HG02973 (cell line): ENCODE data around the gene CADPS.

Source experiments
- ATAC-seq: cut with Tn5 transposase; IDR thresholded peaks from one replicate; pipeline ENCODE4 v1.9.1; 2021; ENCODE audit warnings: moderate library complexity; ENCODE audit not compliant: unreplicated experiment

Gene CADPS

DNA sequence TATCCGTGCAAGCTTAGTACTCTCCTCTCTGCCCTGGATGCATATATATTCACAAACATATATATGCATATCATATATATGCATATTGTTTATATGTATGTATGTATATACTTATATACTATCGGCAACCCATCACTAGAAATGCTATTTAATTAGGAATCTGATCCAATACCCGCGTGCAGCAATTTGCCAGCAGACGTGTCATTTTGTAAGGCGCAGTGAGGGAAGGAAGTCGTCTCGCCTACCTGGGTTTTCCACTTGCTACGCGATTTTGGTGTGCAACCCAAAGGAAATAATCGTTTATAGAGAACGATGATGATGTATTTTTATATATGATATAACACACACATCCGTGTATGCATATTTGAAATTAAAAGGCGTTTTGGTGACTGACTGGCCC is 496.3 kb downstream of the CADPS start:
- no peak for ATAC-seq

DNA sequence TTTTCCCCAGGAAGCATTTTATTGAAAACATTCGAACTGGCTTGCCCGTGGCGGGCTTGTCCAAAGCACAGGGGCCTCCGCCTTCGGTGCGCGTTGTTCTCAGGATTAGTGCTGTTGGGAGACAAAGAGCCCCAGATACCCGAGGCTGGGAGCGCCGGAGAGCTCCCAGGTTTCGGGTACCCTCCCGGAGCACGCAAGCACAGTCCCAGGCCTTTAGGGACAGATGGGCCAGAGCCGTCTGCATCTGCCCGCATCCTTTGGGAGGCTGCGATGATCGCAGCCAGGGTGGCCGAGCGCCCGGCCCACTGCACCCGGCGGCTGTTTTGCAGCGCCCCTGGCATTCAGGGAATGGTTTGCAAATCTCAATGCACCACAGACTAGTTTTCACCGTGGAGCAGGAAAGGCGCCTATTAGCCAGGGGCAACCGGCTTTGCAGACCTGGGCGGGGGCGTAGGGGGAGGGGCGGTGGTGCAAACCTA is 496.9 kb downstream of the CADPS start:
- no peak for ATAC-seq

DNA sequence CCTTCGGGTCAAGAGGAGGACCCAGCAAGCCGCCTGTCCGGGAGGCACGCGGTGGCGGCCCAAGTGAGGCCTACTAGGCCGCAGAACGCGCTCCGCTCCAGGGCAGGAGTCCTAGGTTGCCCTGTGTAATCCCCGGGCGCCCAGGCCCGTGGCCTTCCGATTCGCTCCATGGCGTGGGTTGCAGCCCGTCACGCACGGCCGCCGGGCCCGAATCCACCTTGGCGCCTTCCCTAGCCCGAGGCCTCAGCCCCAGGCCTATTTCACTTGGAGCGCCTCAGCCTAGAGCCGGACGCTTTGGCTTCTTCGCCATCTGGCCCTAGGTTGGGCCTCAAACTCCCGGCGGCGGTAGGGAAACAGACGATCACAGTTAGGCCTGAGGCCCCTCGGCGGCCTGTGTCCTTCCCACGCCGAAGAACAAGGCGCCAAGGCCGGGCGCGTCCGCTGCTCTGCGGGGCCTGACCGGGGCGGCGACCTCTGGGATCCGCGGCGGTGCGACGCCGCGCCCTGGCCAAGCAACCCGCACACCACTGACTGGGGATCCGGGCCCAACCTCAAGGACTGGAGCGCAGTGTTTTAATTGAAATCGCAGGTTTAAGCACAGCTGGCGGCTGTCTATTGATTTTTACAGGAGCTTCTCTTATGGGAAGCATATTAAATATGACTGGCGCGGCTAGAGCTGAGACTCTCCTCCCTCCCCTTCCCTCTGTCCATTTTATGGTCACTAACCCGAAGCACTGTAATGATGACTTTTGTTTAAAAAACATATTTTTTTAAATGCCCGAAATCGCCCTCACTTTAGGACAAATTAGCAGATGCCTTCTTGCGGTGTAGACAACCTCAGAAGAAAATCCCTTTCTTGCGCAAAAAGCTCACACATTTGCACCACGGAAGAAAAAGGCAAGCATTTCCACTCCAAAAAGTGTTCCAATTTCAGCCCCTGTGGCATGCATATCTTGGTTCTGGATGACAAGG is 498.0 kb downstream of the CADPS start:
- no peak for ATAC-seq

DNA sequence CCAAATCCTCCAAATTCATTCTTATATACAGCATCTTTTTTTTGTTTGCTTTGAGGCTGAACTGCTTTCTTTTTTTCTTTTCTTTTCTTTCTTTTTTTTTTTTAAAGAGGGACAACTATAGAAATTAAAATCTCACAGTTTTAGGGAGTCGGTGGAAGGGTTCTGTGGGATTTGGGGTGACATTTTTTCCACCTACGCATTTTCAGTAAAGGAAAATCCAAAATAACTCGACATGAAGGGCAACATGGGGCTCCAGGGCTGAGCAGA is 498.8 kb downstream of the CADPS start:
- ATAC-seq: no peak

DNA sequence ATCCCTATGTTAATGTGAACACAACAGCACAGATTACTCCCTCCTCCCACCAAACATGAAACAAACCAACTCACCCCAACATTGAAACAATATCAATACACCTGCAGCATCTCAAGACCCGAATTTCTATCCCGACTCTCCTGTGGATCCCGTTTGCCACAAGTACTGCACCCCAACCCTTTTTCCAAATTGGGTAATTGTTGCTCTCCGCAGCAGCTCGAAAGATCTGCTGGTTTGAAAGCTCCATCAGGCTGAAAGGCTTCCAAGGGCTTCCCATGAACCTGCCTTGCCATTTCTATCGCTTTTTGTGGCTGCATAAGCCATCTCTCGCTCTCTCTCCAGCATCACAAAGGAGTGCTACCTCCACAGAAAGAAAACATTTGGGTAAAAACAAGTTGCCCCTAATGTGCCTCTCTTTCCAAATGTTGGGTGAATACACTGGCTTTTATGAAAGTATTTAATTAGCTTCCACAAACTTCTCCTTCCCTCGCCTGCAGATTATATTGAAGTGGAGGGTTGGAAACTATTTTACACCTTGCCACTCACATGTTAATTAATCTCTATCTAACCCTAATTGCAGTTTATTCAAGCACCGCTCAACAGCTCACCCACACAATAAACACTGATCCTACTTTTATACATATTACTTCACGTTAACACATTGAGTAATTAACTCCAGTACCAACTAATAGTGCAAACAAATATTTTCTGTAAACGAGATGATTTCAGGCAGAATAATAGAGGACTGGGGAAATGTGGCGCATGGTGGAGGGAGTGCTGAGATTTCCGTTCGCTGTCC is 499.4 kb downstream of the CADPS start:
- ATAC-seq: no peak

DNA sequence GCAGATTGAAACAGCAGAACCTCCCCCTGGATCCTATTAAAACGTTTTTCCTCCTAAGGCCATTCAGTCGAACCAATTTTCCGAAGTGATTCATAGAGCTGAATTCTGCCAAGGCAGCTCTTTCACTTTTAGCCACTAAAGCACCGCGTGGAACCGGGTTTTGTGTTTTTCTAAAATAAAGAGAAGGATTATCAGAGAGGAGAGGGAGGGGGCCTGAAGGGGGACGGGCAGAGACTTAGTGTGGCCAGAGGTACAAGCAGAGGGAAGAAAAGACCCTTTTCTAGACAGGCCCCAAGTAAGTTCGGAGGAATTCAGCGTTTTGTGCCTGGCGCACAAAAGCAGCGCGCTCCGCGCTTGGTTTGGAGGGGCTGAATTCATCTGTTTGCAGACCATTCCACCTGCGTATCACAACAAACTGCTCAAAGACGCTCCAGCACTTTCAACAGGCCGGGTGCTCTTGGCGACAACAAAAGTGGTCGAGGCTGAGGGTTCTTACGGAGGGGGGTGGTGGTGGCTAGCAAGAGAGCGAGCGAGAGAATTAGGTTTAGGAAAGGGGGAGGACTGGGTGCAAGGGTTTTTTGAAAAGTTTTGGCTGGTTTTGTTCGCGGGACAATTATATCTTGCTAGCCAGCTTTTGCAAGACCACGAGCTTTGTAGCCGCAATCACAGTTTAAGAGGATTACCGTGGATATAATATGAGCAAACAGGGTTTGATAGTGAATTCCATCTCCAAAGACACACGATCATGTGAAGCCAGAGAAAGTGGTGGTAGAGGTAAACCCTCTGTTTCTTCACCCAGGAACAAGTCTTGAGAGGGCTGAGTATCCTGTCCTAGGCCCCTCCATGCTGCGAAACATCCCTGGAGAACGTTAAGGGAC is 500.6 kb downstream of the CADPS start:
- no peak for ATAC-seq

DNA sequence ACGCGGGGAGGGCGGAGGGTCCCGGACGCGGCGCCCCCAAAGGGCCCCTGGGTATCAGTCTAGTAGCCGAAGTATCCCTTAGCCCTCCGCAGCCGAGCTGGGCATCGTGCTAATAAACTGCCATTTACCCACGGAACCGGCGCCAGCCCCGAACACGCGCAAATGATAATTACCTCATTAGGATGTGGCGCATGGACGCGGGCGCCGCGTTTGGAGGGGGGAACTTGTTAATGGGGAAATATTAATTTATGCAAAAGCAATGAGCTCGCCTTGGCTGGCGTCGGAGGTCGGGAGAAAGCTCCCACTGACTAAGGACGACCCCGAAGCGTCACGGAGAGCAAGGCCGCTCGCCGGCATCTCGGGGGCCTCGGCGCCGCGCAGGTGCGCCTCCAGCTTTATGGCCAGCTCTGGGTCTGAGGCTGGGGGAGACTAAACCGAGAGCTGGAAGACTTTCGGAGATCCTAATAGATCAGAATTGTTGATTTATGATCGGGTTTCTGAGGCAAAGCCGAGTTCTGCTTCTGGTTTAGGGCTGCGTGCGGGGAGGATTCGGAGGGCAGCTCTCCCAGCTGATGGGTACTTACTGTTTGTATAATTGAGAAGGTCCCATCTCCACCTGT is 501.4 kb downstream of the CADPS start:
- ATAC-seq: no peak

DNA sequence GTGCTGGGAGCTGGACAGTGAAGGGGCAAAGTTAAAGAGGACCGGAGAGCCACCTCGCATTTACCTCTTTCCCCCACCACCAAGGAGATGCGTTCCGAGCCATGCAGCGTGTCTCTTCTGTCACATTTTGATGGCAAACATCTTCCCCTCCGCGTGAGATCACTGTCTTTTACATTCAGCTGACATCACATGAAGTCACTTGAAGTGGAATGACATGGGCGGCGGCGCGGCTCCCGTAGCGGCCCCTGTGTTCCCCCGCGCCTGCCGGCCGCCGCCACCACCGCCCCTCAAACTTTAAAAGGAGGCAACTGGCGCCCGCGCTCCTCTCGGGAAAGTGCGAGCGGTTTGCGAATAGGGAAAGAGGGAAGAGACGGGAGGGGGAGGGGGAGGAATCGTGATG is 502.0 kb downstream of the CADPS start, which contains the start of gene FEZF2:
FEZF2 (minus strand) TSS at position 336 of the 400 bp plus-strand sequence. CDS start 682 bp downstream, outside the sequence.
- ATAC-seq: no peak

DNA sequence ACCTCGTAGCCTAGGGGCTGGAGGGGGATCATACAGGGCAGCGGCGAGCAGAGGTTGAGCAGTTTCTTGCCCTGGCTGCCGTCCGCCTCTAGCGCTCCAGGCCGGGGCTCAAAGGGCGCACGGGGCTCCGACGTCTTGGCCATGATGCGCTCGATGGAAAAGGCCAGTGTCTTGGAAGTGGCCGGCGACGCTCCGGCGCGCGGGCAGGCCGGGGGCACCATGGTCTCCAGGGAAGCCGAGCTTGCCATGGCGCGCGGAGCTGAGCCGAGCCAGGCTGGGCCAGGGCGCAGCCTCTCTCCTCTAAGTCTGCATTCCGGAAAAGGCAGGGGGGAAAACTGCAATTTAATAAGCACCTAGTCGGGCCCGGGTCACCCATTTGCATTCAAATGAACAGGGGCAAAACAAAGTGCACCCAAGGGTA is 502.6 kb downstream of the CADPS start:
- ATAC-seq: no peak

DNA sequence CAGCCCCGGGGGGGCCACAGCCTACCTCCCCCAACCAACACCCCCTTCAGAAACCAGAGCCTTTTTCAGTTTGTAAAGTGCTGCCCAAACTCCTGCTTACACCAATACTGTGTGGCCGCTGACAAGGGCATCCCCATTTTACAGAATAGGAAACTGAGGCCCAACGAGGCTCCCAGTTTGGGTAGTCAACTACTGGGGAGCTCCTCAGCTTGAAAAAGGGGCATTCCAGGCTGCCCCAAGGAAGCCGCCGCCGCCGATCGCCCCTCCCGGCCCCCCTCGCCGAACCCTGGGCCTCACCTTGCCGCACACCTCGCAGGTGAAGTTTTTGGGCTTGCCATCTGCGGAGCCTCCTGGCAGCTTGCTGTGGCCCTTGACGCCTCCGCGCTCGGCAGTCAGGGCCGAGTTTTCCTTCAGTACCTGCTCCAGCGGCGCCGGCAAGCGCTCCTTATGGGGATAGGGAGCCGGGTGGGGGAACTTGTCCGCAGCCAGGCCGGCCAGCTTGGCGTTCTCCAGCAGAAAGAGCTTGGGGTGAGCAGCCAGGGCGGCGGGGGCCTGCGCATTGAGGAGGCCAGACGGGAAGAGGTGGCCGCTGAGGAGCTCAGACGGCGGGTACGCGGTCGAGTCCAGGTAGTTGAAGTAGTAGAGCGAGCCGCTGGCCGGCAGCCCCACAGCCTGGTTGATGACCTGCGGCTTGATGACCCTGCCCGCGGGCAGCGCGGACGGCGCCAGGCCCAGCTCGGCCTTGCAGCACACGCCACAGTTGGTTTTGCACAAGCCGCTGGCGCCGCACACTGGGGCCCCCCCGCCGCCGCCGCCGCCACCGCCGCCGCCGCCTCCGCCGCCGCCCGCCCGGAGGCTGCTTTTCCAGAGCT is 503.3 kb downstream of the CADPS start:
- no peak for ATAC-seq

DNA sequence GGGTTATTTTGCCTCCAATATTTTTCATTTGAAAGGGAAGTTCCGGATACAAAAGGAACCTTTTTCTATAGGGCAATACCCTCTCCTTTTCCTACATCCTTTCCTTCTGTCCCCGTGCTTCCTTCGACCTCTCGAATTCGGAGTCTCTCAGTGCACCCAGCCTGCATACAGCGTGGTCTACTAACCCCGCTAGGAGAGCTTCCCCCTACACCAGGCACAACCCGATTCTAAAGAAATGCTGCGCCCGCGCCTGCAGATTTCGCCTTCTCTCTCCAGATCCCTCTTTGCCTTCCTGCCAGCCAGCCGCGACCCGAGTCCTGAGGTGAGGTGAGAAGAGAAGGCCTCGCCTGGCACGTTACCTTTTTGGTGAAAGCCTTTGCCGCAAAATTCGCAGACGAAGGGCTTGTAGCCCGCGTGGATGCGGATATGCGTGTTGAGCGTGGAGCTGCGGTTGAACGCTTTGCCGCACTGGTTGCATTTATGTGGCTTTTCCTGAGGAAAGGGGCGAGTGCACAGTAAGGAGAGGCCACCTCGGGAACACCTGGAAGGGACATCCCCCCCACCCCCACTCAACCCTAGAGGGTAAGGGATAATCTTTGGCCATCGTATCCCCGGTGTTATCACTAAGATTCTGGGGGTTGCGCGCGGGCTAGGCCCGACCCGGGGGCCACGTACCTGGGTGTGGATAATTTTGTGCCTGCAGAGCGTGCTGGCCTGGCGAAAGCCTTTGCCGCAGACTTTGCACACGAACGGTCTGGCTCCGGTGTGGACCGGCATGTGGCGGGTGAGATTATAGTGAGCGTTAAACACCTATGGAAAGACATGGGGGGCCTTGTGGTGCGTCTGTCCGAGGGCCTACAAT is 504.1 kb downstream of the CADPS start:
- ATAC-seq: no peak

DNA sequence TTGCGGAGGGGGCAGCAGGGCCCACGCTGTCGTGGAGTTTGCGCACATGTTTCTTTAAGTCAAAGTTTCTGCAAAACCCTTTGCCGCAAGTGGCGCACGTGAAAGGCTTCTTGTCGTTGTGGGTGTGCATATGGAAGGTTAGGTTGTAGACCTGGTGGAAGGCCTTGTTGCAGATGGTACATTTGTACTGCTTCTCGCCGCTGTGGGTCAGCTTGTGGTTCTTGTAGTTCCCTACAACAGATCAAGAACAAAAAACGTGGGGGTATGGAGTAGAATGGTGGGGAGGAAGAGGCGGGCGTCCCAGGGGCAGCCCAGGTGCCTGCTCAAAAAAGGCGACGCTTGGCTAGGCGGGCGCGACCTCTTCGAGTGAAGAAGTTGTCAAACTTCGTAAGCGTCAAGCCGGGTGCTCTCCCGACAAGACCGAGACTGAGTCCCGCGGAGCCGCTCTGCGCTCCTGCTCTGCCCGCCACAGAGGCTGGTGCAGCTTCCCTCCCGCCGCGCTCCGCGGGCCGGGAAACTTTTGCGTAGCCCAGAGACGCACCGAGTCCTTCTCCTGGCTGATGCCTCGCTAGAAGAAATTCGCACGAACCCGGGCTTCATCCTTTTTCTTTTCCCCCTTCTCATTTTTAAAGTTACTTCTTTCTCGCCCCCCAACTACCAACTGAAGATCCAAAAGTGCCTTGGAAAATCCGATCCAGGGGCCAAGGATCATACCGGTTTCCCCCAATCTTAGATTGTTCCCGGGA is 504.9 kb downstream of the CADPS start:
- no peak for ATAC-seq

DNA sequence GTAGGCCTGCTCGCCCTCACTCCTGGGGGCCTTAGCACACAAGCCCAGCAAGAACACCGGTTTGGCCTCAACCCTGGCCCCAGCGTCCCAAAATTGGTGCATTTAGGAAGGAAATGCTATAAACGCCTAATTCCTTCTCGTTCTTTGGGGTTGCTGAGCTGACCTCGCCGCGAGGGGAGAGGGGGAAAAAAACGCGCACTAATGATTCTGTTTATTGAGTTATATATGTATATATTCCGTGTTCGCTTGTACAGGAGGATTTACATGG is 505.8 kb downstream of the CADPS start:
- ATAC-seq: no peak

DNA sequence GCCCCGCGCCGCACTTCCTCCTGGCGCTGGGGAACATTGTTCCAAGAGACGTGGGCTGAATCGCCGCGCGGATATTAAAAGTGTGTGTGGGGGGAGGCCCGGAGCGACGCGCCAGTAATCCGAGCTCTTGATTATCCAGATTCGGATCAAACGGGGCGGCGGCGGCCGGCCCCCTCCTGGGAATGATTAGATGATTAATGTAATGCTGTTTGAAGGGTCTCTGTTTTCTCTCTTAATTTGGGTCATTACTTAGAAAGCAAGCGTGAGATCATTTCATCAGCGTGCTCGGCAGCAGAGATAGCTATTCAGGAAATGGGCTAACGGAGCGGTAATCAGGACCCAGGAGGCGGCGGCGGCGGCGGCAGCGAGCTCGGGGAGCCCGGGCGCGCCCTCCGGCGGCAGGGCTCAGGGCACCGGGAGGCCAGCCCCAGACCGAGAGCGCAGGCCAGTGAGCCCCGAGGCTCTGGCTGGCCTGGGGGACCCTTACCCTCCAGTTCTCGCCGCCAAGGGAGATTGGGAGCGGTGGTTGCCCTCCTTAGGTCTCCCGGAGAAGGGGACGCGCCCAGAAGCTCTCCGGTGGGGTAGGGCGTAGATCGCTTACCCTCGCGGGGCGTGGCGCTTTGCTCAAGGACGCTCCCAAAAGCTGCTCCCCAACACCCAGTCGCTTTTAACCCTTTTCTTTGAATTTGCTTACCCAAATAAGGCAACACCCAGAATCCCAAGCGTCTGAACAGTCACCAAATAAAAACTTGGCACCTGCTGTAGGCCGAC is 506.3 kb downstream of the CADPS start:
- ATAC-seq: no peak

DNA sequence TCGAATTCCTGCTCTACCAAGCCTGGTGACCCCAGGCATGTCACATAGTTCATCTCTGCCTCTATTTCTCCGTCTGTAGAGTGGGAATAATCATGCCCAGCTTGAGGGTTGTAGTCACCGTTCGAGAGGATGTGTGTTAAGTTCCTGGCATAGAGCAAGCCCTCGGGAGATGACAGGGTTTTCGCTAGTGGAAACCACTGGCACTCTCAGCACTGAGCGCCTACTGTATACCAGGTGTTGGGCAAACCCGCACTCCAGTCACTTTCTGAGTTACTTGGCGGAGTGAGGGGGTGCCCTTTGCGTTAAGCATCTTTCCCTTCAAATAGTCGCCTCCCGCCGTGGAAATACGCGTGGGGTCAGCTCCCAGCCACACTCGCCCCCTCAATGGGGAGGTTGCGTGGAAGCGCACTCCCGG is 506.9 kb downstream of the CADPS start:
- ATAC-seq: no peak

DNA sequence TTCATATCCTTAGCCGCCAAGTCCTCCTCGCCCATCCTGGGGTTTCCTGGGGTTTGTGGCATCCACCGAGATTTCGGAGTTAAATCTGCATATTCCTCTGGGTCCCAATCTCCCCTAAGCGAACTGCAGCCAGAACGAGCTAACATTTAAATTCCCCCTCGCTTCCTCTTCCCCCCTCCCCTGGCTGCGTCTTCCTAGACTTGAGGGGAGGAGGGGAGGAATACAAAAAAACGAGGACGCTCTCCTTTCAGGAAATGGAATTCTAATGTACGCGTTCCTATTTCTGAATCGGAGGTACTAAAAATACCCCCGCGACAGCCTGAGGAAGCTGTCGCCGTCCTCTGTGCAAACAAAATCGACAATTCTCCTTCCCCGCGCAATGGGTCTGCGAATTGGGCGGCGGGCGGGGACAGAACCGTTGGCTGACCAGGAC is 507.4 kb downstream of the CADPS start:
- ATAC-seq: no peak

DNA sequence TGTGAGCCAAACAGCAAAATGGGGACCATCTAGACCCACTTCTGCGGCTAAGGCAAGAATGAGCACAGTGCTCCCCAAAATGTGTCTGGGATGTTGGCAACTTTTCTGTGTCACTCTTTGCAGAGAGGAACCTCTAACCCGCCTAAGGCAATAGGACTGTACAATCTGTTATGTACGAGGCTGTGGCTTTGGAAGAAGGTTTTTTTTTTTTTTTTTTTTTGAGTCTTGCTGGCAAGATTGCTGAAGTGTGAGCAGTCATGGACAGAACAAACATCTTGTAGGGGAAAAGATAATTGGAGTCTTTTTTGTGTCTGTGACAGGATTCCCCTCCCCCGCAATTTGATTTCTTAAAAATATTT is 509.1 kb downstream of the CADPS start:
- ATAC-seq: no peak
